ENCODE results near the gene PTPRN2. TPM values are rescaled to one million over a fixed set of nuclear protein-coding genes. Genes with fewer than 3 reads are reported as not detected.

The PTPRN2 gene
- polyA plus RNA-seq, 1 experiment: 0.31 TPM

DNA sequence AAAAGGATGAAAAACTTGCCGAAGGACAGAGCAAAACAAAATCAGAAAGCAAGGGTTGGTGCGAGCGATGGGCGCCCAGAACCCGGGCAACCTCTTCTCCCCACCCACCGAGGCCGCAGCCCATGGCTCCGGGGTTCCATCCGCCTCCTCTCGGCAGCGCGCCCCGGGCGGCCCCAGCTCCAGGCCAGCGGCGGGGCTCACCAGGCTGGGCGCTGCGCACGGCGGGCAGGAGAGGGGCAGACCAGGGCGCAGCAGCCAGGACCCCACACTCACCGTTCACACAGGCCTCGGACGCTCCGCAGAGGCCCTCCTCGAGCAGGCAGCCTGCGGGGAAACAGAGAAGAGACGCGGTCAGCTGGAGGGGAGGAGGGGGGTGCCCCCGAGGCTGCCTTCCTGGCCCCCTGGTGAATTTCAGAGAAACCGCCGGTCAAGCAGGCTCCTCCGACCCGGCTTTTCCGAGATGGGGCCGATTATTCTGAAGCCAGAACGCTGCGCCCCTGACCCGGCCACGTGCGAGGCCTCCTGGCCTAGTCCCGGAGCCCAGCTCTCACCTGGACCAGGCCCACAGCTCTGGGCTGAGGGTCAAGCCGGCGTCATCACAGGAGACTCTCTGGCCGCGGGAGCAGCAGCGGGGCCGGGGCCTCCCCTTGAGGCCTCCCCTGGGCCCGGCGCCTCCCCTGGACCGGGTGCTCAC is 98.0 kb downstream of the PTPRN2 start:
- DNase-seq (ENCODE audit: low read depth): no peak
- Histone ChIP-seq H3K27me3 (ENCODE audit: control insufficient read depth, insufficient read depth, low read length) (no peaks in the 10 kb centered on the region), H3K4me3 (ENCODE audit: low read depth, low read length) (no peak overlapping the region), H3K36me3 (ENCODE audit: control insufficient read depth, insufficient read depth, low read length) (no peaks in the 10 kb centered on the region)
- ChIA-PET CTCF (no interaction called here), POLR2A (no interaction called here)
- TF ChIP-seq, protein P1, sequence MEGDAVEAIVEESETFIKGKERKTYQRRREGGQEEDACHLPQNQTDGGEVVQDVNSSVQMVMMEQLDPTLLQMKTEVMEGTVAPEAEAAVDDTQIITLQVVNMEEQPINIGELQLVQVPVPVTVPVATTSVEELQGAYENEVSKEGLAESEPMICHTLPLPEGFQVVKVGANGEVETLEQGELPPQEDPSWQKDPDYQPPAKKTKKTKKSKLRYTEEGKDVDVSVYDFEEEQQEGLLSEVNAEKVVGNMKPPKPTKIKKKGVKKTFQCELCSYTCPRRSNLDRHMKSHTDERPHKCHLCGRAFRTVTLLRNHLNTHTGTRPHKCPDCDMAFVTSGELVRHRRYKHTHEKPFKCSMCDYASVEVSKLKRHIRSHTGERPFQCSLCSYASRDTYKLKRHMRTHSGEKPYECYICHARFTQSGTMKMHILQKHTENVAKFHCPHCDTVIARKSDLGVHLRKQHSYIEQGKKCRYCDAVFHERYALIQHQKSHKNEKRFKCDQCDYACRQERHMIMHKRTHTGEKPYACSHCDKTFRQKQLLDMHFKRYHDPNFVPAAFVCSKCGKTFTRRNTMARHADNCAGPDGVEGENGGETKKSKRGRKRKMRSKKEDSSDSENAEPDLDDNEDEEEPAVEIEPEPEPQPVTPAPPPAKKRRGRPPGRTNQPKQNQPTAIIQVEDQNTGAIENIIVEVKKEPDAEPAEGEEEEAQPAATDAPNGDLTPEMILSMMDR (IDR thresholded peaks at IDR 0.05; ENCODE audit: insufficient read depth, low read depth, low read length): no peak

DNA sequence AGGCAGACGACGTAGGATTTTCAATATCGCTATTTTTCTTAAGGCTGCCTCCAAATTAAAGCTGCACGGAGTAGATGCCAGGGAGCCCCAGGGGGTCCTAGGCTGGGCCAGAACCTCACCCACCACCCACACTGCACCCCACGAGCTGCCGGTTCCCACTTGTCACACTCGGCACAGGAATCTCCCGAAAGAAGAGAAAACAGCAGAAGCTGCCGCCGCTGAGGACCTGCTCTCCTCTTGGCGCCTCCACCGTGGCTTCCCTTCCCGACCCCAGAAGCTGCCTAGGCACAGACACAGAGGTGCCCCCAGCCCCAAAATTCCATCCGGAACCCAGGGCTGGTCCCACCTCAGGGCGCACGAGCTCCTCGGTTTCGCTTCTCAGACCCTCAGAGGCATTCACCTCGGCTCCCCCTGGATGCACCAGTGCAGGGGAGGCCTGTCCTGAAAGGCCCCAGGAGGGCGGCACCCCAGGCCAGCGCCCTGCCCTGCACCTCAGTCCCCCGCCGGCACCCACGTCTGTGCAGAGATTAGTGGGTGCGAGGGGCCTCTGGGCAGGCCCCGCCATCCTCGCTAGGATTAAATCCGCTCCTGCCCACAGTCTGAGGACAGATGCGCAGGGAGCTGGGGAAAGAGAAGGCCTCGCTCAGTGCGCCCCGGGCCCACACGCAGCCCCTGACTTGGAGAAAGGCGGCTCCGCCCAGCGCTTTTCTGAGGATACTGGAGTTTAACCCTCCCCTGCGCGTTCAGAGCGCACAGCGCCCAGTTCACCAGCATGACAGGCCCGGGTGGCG is 99.2 kb downstream of the PTPRN2 start:
- CTCF ChIA-PET: no interaction called here
- H3K36me3 ChIP-seq (ENCODE audit: control insufficient read depth, insufficient read depth, low read length): no peaks in the 10 kb centered on the region
- TF ChIP-seq, protein P1 (IDR thresholded peaks at IDR 0.05; ENCODE audit: insufficient read depth, low read depth, low read length): no peak
- no peak for DNase-seq (ENCODE audit: low read depth)
- POLR2A ChIA-PET: no interaction called here
- H3K27me3 ChIP-seq (ENCODE audit: control insufficient read depth, insufficient read depth, low read length): no peaks in the 10 kb centered on the region
- H3K4me3 ChIP-seq (ENCODE audit: low read depth, low read length): no peak overlapping the region

DNA sequence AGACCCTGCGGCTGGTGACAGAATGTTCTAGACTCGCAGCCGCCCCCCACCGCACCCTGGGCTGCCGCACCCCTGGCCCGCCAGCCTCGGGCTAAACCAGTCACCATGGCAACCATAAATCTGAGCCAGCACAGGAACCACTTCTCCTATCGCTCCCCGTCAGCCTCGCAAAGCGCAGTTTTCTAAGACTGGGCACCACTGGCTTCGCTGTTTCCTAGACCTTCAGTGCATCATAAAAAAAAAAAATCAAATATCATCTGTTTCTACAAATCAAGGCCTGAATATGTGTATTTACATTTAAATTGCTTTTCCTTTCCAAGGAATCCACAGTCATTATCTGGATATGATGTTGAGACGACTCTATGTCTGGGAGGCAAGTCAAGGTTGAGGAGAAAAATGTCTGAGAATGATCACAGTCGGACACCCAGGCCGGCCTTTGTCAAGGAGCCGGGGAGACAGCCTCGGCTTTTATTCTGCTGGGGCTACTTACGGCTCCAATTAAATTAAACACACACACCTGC is 99.9 kb downstream of the PTPRN2 start:
- ChIA-PET POLR2A (no interaction called here), CTCF (no interaction called here)
- H3K4me3 ChIP-seq (ENCODE audit: low read depth, low read length): no peak overlapping the region
- DNase-seq (ENCODE audit: low read depth): no peak
- H3K27me3 ChIP-seq (ENCODE audit: control insufficient read depth, insufficient read depth, low read length): no peaks in the 10 kb centered on the region
- H3K36me3 ChIP-seq (ENCODE audit: control insufficient read depth, insufficient read depth, low read length): no peaks in the 10 kb centered on the region
- TF ChIP-seq, protein P1 (IDR thresholded peaks at IDR 0.05; ENCODE audit: insufficient read depth, low read depth, low read length): no peak

DNA sequence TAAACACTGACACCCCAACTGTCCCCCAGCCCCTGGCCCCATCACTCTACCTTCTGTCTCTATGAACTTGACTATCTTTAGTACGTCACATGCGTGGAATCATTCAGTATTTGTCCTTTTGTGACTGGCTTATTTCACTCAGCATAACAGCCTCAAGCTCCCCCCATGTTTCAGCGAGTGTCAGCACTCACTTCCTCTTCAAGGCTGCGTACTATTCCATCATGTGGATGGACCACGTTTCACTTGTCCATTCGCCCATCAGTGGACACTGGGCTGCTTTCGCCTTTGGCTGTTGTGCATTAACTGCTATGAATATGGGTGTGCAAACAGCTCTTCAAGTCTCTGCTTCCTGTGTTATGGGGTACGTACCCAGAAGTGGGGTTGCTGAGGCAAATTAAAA is 100.7 kb downstream of the PTPRN2 start:
- H3K27me3 ChIP-seq (ENCODE audit: control insufficient read depth, insufficient read depth, low read length): no peaks in the 10 kb centered on the region
- POLR2A ChIA-PET: no interaction called here
- CTCF ChIA-PET: no interaction called here
- no peak for DNase-seq (ENCODE audit: low read depth)
- no peaks in the 10 kb centered on the region for H3K36me3 ChIP-seq (ENCODE audit: control insufficient read depth, insufficient read depth, low read length)
- TF ChIP-seq, protein P1 (IDR thresholded peaks at IDR 0.05; ENCODE audit: insufficient read depth, low read depth, low read length): no peak
- H3K4me3 ChIP-seq (ENCODE audit: low read depth, low read length): no peak overlapping the region

DNA sequence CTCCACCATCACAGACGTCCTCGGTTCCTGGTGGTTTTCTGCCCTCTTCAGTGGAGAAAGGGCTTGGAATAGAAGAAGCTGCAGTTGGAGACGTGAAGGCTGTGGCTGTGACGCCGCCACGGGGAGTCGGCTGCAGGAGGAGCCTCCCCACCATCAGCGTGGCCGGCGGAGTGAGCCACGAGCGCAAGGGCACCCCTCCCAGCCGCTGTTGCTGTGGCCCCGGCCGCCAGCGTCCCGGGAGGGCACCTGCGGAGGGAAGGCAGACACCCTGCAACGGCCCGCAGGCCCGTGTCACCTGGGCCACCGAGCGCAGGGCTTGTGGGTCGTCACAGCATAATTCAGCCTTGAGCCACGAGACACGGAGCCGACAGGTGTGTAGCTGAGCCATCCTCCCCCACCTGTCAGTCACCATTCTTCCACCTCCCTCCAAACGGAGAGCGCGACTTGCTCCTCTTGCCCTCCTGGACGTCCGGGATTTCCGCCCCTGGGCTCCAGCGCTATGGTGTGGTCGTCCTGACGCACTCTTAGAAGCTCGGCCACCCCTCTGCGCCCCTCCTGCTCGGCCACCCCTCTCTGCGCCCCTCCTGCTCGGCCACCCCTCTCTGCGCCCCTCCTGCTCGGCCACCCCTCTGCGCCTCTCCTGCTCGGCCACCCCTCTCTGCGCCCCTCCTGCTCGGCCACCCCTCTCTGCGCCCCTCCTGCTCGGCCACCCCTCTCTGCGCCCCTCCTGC is 102.7 kb downstream of the PTPRN2 start:
- H3K27me3 ChIP-seq (ENCODE audit: control insufficient read depth, insufficient read depth, low read length): no peaks in the 10 kb centered on the region
- no peak for DNase-seq (ENCODE audit: low read depth)
- no peak overlapping the region for H3K4me3 ChIP-seq (ENCODE audit: low read depth, low read length)
- ChIA-PET CTCF (no interaction called here), POLR2A (no interaction called here)
- TF ChIP-seq, protein P1 (IDR thresholded peaks at IDR 0.05; ENCODE audit: insufficient read depth, low read depth, low read length): no peak
- no peaks in the 10 kb centered on the region for H3K36me3 ChIP-seq (ENCODE audit: control insufficient read depth, insufficient read depth, low read length)

Measured in BJ (cell line).